ENCODE results near the gene SRC. TPM values are rescaled to one million over a fixed set of nuclear protein-coding genes. Genes with fewer than 3 reads are reported as not detected.

Gene SRC
- total RNA-seq, 1 experiment from 2014 or later, result 42.3 TPM

DNA sequence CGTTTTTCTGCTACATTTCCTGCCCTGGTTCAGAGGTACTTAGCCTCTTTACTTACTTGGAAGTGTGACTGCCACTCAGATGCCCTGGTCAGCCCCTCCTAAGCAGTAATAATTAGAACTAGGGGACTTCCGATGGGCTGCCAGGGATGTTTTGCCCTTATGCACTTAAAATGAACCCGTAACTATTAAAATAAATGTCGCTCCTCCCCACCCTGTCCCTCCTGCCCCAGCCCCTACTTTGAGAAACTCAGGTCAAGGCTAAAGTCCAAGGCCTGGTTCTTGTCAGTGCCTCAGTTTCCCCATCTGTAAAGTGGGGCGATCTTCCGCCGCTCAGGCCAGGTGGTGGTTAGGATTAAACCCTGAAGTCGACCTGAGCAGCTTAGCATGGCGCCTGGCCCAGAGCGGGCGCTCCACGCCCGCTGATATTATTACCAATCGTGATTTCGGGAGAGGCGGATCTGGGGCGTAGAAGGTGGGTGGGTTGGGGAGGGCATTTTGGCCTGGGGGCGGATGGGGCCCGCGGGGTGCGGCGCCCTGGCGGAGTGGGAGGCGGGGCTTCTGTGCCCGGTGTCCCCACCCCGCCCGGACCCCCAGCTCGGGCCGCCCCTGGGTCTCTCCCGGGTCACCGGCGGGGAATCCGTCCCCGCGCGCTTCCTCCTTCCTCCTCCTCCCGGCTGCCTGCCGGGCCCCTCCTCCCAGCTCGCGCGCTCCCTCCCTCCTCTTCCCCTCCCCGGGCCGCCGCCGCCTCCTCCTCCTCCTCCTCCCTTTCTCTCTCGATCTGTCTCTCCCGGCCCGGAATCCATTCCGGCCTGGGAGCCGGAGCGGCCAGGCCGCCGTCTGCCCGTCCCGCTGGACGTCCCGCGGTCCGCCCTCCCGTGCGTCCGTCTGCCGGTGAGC lies at the start of gene SRC (continued):
- TF ChIP-seq SP1 (IDR thresholded peaks at IDR 0.05; ENCODE audit: low read depth) (no peak), YY1 (IDR thresholded peaks at IDR 0.05; ENCODE audit: extremely low read depth, insufficient replicate concordance, low read depth, low read length) (no peak), JUND (IDR thresholded peaks at IDR 0.05) (no peak), ZNF274 (IDR thresholded peaks at IDR 0.05; ENCODE audit: low read depth, low read length) (no peak), CEBPB (IDR thresholded peaks at IDR 0.05; ENCODE audit: low read depth) (no peak)
- TF ChIP-seq, protein P1, sequence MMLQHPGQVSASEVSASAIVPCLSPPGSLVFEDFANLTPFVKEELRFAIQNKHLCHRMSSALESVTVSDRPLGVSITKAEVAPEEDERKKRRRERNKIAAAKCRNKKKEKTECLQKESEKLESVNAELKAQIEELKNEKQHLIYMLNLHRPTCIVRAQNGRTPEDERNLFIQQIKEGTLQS (IDR thresholded peaks at IDR 0.05), result no peak

GRCh38 chr20:37296371-37296770 lies 49.6 kb upstream of the SRC start:
- Histone ChIP-seq H4K20me1 (ENCODE audit: insufficient read depth) (no peaks in the 10 kb centered on the region), H3K4me2 (ENCODE audit: low read length) (peak overlapping the region; percentile 60; the same call in 1 of the 2 replicates), H3K27me3 (ENCODE audit: insufficient read depth, low read length) (no peaks in the 10 kb centered on the region), H3K4me1 (ENCODE audit: control insufficient read depth in 1 of 2, insufficient read depth in 2 of 2, low read length in 2 of 2) (peaks cover 30 to 57% of the 10 kb centered on the region in 2 experiments), H2AFZ (ENCODE audit: low read depth, low read length, poor library complexity, severe bottlenecking) (no peak overlapping the region), H3K9me3 (ENCODE audit: control insufficient read depth in 1 of 2, insufficient read depth in 1 of 2, low read depth in 1 of 2, low read length in 2 of 2) (no peaks in the 10 kb centered on the region), H3K79me2 (ENCODE audit: insufficient read depth, low read length) (peaks cover 96% of the 10 kb centered on the region), H3K4me3 (replicated peaks in 1 of 2; ENCODE audit: low read depth in 1 of 2, low read length in 2 of 2) (no peak overlapping the region), H3K9me2 (ENCODE audit: insufficient read depth) (no peaks in the 10 kb centered on the region), H3K36me3 (ENCODE audit: control insufficient read depth in 1 of 2, insufficient read depth in 2 of 2, low read length in 2 of 2) (peaks cover 3 to 23% of the 10 kb centered on the region in 2 experiments; a peak in 3 of 4 replicates), H3K9ac (ENCODE audit: low read length) (0 out of 2 replicates have a peak overlapping the region, but pooled peaks have one; percentile 53), H3K27ac (ENCODE audit: low read depth, low read length) (no peak overlapping the region)
- no peak for TF ChIP-seq SRF (IDR thresholded peaks at IDR 0.05; ENCODE audit: low read depth)
- no peak for TF ChIP-seq CBX3 (IDR thresholded peaks at IDR 0.05; ENCODE audit: low read depth)
- TF ChIP-seq, protein P2, sequence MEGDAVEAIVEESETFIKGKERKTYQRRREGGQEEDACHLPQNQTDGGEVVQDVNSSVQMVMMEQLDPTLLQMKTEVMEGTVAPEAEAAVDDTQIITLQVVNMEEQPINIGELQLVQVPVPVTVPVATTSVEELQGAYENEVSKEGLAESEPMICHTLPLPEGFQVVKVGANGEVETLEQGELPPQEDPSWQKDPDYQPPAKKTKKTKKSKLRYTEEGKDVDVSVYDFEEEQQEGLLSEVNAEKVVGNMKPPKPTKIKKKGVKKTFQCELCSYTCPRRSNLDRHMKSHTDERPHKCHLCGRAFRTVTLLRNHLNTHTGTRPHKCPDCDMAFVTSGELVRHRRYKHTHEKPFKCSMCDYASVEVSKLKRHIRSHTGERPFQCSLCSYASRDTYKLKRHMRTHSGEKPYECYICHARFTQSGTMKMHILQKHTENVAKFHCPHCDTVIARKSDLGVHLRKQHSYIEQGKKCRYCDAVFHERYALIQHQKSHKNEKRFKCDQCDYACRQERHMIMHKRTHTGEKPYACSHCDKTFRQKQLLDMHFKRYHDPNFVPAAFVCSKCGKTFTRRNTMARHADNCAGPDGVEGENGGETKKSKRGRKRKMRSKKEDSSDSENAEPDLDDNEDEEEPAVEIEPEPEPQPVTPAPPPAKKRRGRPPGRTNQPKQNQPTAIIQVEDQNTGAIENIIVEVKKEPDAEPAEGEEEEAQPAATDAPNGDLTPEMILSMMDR (IDR thresholded peaks at IDR 0.05 in 2 of 3, conservative IDR thresholded peaks at IDR 0.05 in 1 of 3; ENCODE audit: borderline replicate concordance in 1 of 3, insufficient read depth in 1 of 3, low read depth in 2 of 3, low read length in 2 of 3), result no peak
- TF ChIP-seq EZH2phosphoT487 (IDR thresholded peaks at IDR 0.05; ENCODE audit: borderline replicate concordance), result no peak
- no peak for TF ChIP-seq CEBPB (IDR thresholded peaks at IDR 0.05; ENCODE audit: low read depth)
- TF ChIP-seq, protein P3, sequence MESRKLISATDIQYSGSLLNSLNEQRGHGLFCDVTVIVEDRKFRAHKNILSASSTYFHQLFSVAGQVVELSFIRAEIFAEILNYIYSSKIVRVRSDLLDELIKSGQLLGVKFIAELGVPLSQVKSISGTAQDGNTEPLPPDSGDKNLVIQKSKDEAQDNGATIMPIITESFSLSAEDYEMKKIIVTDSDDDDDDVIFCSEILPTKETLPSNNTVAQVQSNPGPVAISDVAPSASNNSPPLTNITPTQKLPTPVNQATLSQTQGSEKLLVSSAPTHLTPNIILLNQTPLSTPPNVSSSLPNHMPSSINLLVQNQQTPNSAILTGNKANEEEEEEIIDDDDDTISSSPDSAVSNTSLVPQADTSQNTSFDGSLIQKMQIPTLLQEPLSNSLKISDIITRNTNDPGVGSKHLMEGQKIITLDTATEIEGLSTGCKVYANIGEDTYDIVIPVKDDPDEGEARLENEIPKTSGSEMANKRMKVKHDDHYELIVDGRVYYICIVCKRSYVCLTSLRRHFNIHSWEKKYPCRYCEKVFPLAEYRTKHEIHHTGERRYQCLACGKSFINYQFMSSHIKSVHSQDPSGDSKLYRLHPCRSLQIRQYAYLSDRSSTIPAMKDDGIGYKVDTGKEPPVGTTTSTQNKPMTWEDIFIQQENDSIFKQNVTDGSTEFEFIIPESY (IDR thresholded peaks at IDR 0.05; ENCODE audit: extremely low read depth, insufficient replicate concordance, low read length), result no peak
- TF ChIP-seq, protein P1 (IDR thresholded peaks at IDR 0.05), result no peak
- TF ChIP-seq YY1 (IDR thresholded peaks at IDR 0.05; ENCODE audit: extremely low read depth, insufficient replicate concordance, low read depth, low read length), result no peak
- DNase-seq (ENCODE audit: low read depth, low spot score), result no peak
- ATAC-seq, result no peak
- no TSS peak for BruUV-seq (replicated peaks)
- ChIA-PET POLR2A (no interaction called here), RAD21 (ENCODE audit: low non-redundant PET in 1 of 2, low total read pairs in 2 of 2, uncharacterized antibody in 2 of 2, unreplicated experiment in 2 of 2) (no interaction called here), CTCF (no interaction called here)
- intact Hi-C loops (cut with micrococcal nuclease), result loop anchor here (5.0 kb wide), 1 partner anchor 46 kb away; no protein-coding TSS in a partner anchor

Data from HCT116 (cell line).